T1000 (cell line): ENCODE measurements around the gene KDM4F.

Source experiments
- DNase-seq: peaks from one replicate; lab custom pipeline; 2025; ENCODE audit warnings: mixed read lengths; lab: John Stamatoyannopoulos, UW

KDM4F gene

GRCh38 chr11:95091663-95092180, 42.5 kb downstream of the KDM4F start:
- DNase-seq = no peak

DNA sequence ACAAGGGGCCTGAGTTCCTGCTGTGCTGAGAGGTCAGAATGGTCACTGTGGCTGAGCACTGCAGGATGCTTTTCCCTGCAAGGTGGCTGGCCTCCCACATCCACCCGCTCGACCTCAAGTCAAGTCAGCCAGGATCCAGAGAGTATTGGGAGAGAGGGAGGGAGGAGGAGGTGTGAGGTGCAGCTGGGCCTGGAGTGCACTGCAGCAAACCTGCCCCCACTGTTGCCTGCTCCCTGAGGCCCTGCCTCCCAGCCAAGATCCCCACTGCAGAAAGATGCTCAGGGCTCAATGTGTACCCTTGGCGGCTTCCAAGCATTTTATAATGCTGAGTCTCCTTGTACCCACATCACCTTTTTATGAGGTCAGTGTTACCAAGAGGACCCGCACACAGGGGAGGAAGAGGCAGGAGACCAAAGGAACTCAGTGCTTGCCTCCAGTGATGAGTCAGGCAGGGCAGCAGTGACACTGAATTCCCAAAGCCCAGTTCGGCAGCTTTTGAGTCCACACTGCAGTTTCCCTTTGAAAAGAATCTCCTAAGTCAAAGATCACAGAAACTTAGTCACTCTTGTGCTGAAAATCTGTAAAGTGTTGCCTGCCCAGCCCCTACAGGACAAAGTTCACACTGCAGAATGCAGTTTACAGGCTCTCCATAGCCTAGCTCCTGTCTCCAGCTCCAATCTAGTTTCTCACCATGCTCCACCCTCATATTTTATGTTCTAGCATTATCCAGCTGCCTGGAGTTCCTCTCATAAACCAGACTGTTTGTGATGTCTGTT, 43.5 kb downstream of the KDM4F start:
- peak; percentile 22 for DNase-seq

- DNase-seq = no peak
These were observed 44.3 kb downstream of the KDM4F start for GRCh38 chr11:95093548-95093947.

DNA sequence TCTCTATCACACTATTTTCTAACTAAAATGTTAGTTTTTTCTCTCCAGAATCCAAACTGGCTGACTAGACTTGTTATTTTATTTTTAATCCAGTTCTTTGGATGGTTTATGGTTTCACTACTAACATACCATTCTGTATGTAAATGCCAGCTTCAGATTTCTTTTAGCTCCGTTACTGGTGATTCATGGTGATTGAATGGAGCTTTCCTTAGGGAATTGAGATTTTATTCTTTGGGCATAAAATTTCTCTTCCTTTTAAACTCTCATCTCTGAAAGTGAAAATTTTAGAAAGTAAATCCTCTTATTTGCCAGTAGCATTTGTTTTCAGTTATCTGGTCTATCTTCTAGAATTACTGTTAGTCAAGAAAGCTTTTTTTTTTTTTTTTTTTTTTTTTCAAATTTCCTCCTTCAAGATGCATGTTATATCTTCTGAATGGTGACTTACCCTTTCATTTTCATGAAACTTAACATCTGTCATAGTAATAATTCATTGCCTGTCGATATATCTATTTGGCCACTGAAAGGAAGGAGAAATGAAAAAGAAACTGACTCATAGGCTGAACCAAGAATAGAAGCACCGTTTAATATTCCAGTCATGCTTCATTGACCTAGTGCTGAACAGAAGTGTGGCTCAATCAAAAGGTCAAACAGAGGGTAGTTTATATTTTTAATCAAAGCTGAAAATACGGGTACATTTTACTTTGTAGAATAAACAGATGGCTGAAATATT, 46.8 kb downstream of the KDM4F start:
- no peak for DNase-seq

GRCh38 chr11:95097209-95097608, 48.0 kb downstream of the KDM4F start:
- DNase-seq = no peak

DNA sequence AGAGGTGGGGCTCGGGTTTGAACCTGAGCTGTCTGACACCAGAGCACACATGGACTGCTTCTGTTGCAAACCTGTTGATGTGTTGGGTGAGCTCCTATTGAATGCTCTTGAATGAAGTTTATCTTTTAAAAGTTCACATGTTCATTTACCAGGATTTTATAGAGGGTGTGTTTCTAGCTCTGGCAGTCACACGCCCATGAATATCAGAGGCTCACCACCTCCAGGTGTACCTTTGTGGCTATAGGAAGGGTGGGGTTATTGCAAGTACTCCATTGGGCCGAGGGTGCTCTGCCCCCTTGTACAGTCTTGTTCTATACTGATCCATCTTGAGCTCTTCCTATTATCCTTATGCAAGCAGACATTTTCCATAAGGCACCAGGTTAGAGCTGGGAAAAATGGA, 49.6 kb downstream of the KDM4F start:
- DNase-seq = no peak

DNA sequence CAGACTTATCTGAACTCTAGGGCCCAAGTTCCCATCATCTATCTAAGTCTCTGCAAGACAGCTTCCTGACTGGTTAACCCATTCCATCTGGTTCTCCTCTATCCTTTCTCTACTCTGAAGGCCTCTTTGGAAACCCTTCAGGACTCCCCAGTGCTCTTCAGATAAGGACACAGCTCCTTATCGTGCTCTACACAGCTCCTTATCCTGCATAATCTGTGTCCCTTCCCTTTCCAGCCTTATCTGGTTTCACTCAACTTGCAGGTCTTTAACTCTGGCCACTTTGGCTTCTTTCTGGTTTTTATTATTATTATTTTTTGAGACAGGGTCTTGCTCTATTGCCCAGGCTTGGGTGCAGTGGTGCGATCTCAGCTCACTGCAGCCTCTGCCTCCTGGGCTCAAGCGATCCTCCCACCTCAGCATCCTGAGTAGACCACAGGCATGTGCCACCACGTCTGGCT, 51.0 kb downstream of the KDM4F start:
- DNase-seq = no peak
